ENCODE data around the gene MAP10.

MAP10 gene

GRCh38 chr1:232816324-232816723 lies 11.1 kb downstream of the MAP10 start:
- ATAC-seq (ENCODE audit: low read depth) = no peak
- H3K9me3 Mint-ChIP-seq = peaks cover 6% of the 10 kb centered on the region
- peaks cover 7% of the 10 kb centered on the region for H3K27me3 Mint-ChIP-seq
- H3K27ac Mint-ChIP-seq = no peak overlapping the region
- no peaks in the 10 kb centered on the region for H3K4me1 Mint-ChIP-seq
- H3K4me3 Mint-ChIP-seq = no peak overlapping the region
- H3K36me3 Mint-ChIP-seq = no peaks in the 10 kb centered on the region
- DNase-seq (ENCODE audit: low spot score in 2 of 2) = no peak

GRCh38 chr1:232818040-232818439 lies 12.8 kb downstream of the MAP10 start:
- peaks cover 7% of the 10 kb centered on the region for H3K27me3 Mint-ChIP-seq
- no peaks in the 10 kb centered on the region for H3K36me3 Mint-ChIP-seq
- no peak for ATAC-seq (ENCODE audit: low read depth)

GRCh38 chr1:232820431-232820830 lies 15.2 kb downstream of the MAP10 start:
- no peak overlapping the region for H3K27ac Mint-ChIP-seq
- H3K4me1 Mint-ChIP-seq = no peaks in the 10 kb centered on the region
- peaks cover 7% of the 10 kb centered on the region for H3K27me3 Mint-ChIP-seq
- DNase-seq (ENCODE audit: low spot score in 2 of 2) (no peak), ATAC-seq (ENCODE audit: low read depth) (no peak)
- no peaks in the 10 kb centered on the region for H3K36me3 Mint-ChIP-seq
- H3K9me3 Mint-ChIP-seq = peaks cover 1% of the 10 kb centered on the region
- no peak overlapping the region for H3K4me3 Mint-ChIP-seq

More at GRCh38 chr1:232818040-232818439, 12.8 kb downstream of the MAP10 start:
- no peak overlapping the region for H3K27ac Mint-ChIP-seq
- H3K4me3 Mint-ChIP-seq = no peak overlapping the region
- peaks cover 1% of the 10 kb centered on the region for H3K9me3 Mint-ChIP-seq
- DNase-seq (ENCODE audit: low spot score in 2 of 2) = no peak
- no peaks in the 10 kb centered on the region for H3K4me1 Mint-ChIP-seq

- H3K9me3 Mint-ChIP-seq = peaks cover 2% of the 10 kb centered on the region
- no peak overlapping the region for H3K27ac Mint-ChIP-seq
- no peaks in the 10 kb centered on the region for H3K4me1 Mint-ChIP-seq
- no peak overlapping the region for H3K4me3 Mint-ChIP-seq
- no peak for ATAC-seq (ENCODE audit: low read depth)
- no peaks in the 10 kb centered on the region for H3K36me3 Mint-ChIP-seq
- peaks cover 7% of the 10 kb centered on the region for H3K27me3 Mint-ChIP-seq
- no peak for DNase-seq (ENCODE audit: low spot score in 2 of 2)
Measured at GRCh38 chr1:232822530-232822929, 17.3 kb downstream of the MAP10 start.

- H3K9me3 Mint-ChIP-seq = peaks cover 3% of the 10 kb centered on the region
- H3K27me3 Mint-ChIP-seq = peaks cover 8% of the 10 kb centered on the region
- DNase-seq (ENCODE audit: low spot score in 2 of 2) (no peak), ATAC-seq (ENCODE audit: low read depth) (no peak)
- no peak overlapping the region for H3K27ac Mint-ChIP-seq
- no peaks in the 10 kb centered on the region for H3K36me3 Mint-ChIP-seq
- H3K4me3 Mint-ChIP-seq = no peak overlapping the region
- no peaks in the 10 kb centered on the region for H3K4me1 Mint-ChIP-seq
Measured at GRCh38 chr1:232826318-232826717, 21.1 kb downstream of the MAP10 start.

GRCh38 chr1:232830661-232831060 lies 25.4 kb downstream of the MAP10 start:
- H3K36me3 Mint-ChIP-seq = no peaks in the 10 kb centered on the region
- no peak for ATAC-seq (ENCODE audit: low read depth)

GRCh38 chr1:232831895-232832294 lies 26.7 kb downstream of the MAP10 start:
- Mint-ChIP-seq H3K9me3 (peaks cover 3% of the 10 kb centered on the region), H3K27me3 (peaks cover 10% of the 10 kb centered on the region), H3K36me3 (no peaks in the 10 kb centered on the region), H3K27ac (no peak overlapping the region), H3K4me3 (no peak overlapping the region), H3K4me1 (no peaks in the 10 kb centered on the region)
- ATAC-seq (ENCODE audit: low read depth) (no peak), DNase-seq (ENCODE audit: low spot score in 2 of 2) (no peak)

More at GRCh38 chr1:232830661-232831060, 25.4 kb downstream of the MAP10 start:
- H3K4me3 Mint-ChIP-seq = no peak overlapping the region
- H3K27ac Mint-ChIP-seq = no peak overlapping the region
- DNase-seq (ENCODE audit: low spot score in 2 of 2) = no peak
- H3K9me3 Mint-ChIP-seq = peaks cover 3% of the 10 kb centered on the region
- no peaks in the 10 kb centered on the region for H3K4me1 Mint-ChIP-seq
- H3K27me3 Mint-ChIP-seq = peaks cover 8% of the 10 kb centered on the region

GRCh38 chr1:232834066-232834465 lies 28.9 kb downstream of the MAP10 start:
- no peaks in the 10 kb centered on the region for H3K9me3 Mint-ChIP-seq
- no peak for ATAC-seq (ENCODE audit: low read depth)
- H3K36me3 Mint-ChIP-seq = no peaks in the 10 kb centered on the region
- no peak overlapping the region for H3K4me3 Mint-ChIP-seq
- no peak for DNase-seq (ENCODE audit: low spot score in 2 of 2)
- H3K4me1 Mint-ChIP-seq = no peaks in the 10 kb centered on the region
- peaks cover 8% of the 10 kb centered on the region for H3K27me3 Mint-ChIP-seq
- no peak overlapping the region for H3K27ac Mint-ChIP-seq

GRCh38 chr1:232835166-232835565 lies 29.9 kb downstream of the MAP10 start:
- H3K36me3 Mint-ChIP-seq = no peaks in the 10 kb centered on the region
- DNase-seq (ENCODE audit: low spot score in 2 of 2) = no peak
- H3K9me3 Mint-ChIP-seq = peaks cover 2% of the 10 kb centered on the region
- H3K4me3 Mint-ChIP-seq = no peak overlapping the region
- H3K27ac Mint-ChIP-seq = no peak overlapping the region
- peaks cover 8% of the 10 kb centered on the region for H3K27me3 Mint-ChIP-seq
- no peak for ATAC-seq (ENCODE audit: low read depth)
- H3K4me1 Mint-ChIP-seq = no peaks in the 10 kb centered on the region

GRCh38 chr1:232837087-232837486 lies 31.9 kb downstream of the MAP10 start:
- no peaks in the 10 kb centered on the region for H3K4me1 Mint-ChIP-seq
- no peak for DNase-seq (ENCODE audit: low spot score in 2 of 2)

GRCh38 chr1:232841823-232842565 lies 36.8 kb downstream of the MAP10 start:
- peaks cover 12% of the 10 kb centered on the region for H3K27me3 Mint-ChIP-seq

More at GRCh38 chr1:232837087-232837486, 31.9 kb downstream of the MAP10 start:
- Mint-ChIP-seq H3K27ac (no peak overlapping the region), H3K9me3 (peaks cover 8% of the 10 kb centered on the region), H3K27me3 (peaks cover 4% of the 10 kb centered on the region), H3K36me3 (no peaks in the 10 kb centered on the region), H3K4me3 (no peak overlapping the region)
- ATAC-seq (ENCODE audit: low read depth) = no peak

GRCh38 chr1:232844791-232845190 lies 39.6 kb downstream of the MAP10 start:
- peaks cover 11% of the 10 kb centered on the region for H3K9me3 Mint-ChIP-seq
- H3K36me3 Mint-ChIP-seq = no peaks in the 10 kb centered on the region
- DNase-seq (ENCODE audit: low spot score in 2 of 2) = no peak
- H3K4me1 Mint-ChIP-seq = no peaks in the 10 kb centered on the region
- no peak overlapping the region for H3K4me3 Mint-ChIP-seq
- ATAC-seq (ENCODE audit: low read depth) = no peak
- H3K27ac Mint-ChIP-seq = no peak overlapping the region
- peaks cover 12% of the 10 kb centered on the region for H3K27me3 Mint-ChIP-seq

More at GRCh38 chr1:232841823-232842565, 36.8 kb downstream of the MAP10 start:
- ATAC-seq (ENCODE audit: low read depth) (no peak), DNase-seq (ENCODE audit: low spot score in 2 of 2) (no peak)
- no peak overlapping the region for H3K27ac Mint-ChIP-seq
- H3K4me3 Mint-ChIP-seq = no peak overlapping the region
- H3K36me3 Mint-ChIP-seq = no peaks in the 10 kb centered on the region
- no peaks in the 10 kb centered on the region for H3K4me1 Mint-ChIP-seq
- H3K9me3 Mint-ChIP-seq = peaks cover 11% of the 10 kb centered on the region

GRCh38 chr1:232845406-232845955 lies 40.3 kb downstream of the MAP10 start:
- DNase-seq (ENCODE audit: low spot score in 2 of 2) (no peak), ATAC-seq (ENCODE audit: low read depth) (no peak)
- H3K4me1 Mint-ChIP-seq = no peaks in the 10 kb centered on the region
- peaks cover 9% of the 10 kb centered on the region for H3K9me3 Mint-ChIP-seq
- H3K4me3 Mint-ChIP-seq = no peak overlapping the region
- H3K36me3 Mint-ChIP-seq = no peaks in the 10 kb centered on the region
- H3K27ac Mint-ChIP-seq = no peak overlapping the region
- peaks cover 12% of the 10 kb centered on the region for H3K27me3 Mint-ChIP-seq

- no peaks in the 10 kb centered on the region for H3K27me3 Mint-ChIP-seq
- ATAC-seq (ENCODE audit: low read depth) (no peak), DNase-seq (ENCODE audit: low spot score in 2 of 2) (no peak)
- no peak overlapping the region for H3K4me3 Mint-ChIP-seq
- no peak overlapping the region for H3K27ac Mint-ChIP-seq
- H3K9me3 Mint-ChIP-seq = no peaks in the 10 kb centered on the region
- H3K4me1 Mint-ChIP-seq = no peaks in the 10 kb centered on the region
- H3K36me3 Mint-ChIP-seq = no peaks in the 10 kb centered on the region
Measured at GRCh38 chr1:232851532-232851931, 46.3 kb downstream of the MAP10 start.
